ENCODE results near the gene CSKMT. TPM values are rescaled to one million over a fixed set of nuclear protein-coding genes. Genes with fewer than 3 reads are reported as not detected.
A peak's percentile ranks its signal among the peaks of the same experiment; 100 is the strongest.

CSKMT gene
- total and polyA plus RNA-seq, 10 donors = 3.0 to 59.4 (median 15.1) TPM

GRCh38 chr11:62621567-62622470, 43.3 kb upstream of the CSKMT start, which contains the start of gene B3GAT3:
TSS of gene B3GAT3 (minus strand) at chr11:62621986. CDS start at chr11:62621947, 39 bp downstream.
- Histone ChIP-seq H3K4me1 (peaks cover 13 to 35% (median 20%) of the 10 kb centered on the region in 6 donors), H3K27me3 (replicated peaks in 1 of 7) (no peaks in the 10 kb centered on the region), H3K36me3 (peaks cover 5 to 54% (median 28%) of the 10 kb centered on the region in 6 donors), H3K27ac (peak within 1 kb of the TSS; percentile 78 to 95 (median 92)), H3K4me3 (peak within 1 kb of the TSS; percentile 72 to 91 (median 80)), H3K9me3 (no peaks in the 10 kb centered on the region)
- peak; percentile 99 for DNase-seq
- intact Hi-C loops (cut with DNase I; ENCODE audit: low total_unique reads) = no loop called here
- TF ChIP-seq POLR2A (IDR thresholded peaks at IDR 0.05) = peak in 1 of 3 donors; percentile 86
- TF ChIP-seq POLR2AphosphoS5 (IDR thresholded peaks at IDR 0.05) = peak; percentile 96 to 99 (median 96)
- peak in 7 of 11 experiments; percentile 13 to 71 (median 51) for TF ChIP-seq CTCF (IDR thresholded peaks at IDR 0.05 in 8 of 11, conservative IDR thresholded peaks at IDR 0.05 in 3 of 11)
- WGBS, 5 donors = 0 to 2% (median 1%) methylated on average over 25 to 77 of the region's 77 CpGs

GRCh38 chr11:62622476-62623089, 42.5 kb upstream of the CSKMT start:
- peaks cover 5 to 54% (median 28%) of the 10 kb centered on the region in 6 donors for H3K36me3 ChIP-seq
- H3K9me3 ChIP-seq = no peaks in the 10 kb centered on the region
- intact Hi-C loops (cut with DNase I; ENCODE audit: low total_unique reads) = no loop called here
- no peak for DNase-seq
- H3K27me3 ChIP-seq (replicated peaks in 1 of 7) = no peaks in the 10 kb centered on the region
- WGBS, 5 donors = 84 to 89% (median 86%) methylated on average over 7 of the region's 7 CpGs
- TF ChIP-seq CTCF (IDR thresholded peaks at IDR 0.05 in 8 of 11, conservative IDR thresholded peaks at IDR 0.05 in 3 of 11) (no peak), POLR2AphosphoS5 (IDR thresholded peaks at IDR 0.05) (no peak), POLR2A (IDR thresholded peaks at IDR 0.05) (no peak)
- peaks cover 13 to 35% (median 20%) of the 10 kb centered on the region in 6 donors for H3K4me1 ChIP-seq
- peak overlapping the region; percentile 78 to 95 (median 92) for H3K27ac ChIP-seq
- peak overlapping the region in 6 of 8 donors; percentile 78 to 91 (median 83) for H3K4me3 ChIP-seq

GRCh38 chr11:62627713-62628112, 37.4 kb upstream of the CSKMT start:
- Histone ChIP-seq H3K36me3 (peaks cover 14 to 84% (median 77%) of the 10 kb centered on the region in 6 donors), H3K27me3 (replicated peaks in 1 of 7) (no peaks in the 10 kb centered on the region), H3K4me3 (no peak overlapping the region), H3K9me3 (no peaks in the 10 kb centered on the region), H3K27ac (no peak overlapping the region), H3K4me1 (peaks cover 0 to under 1% (median 0%) of the 10 kb centered on the region in 6 donors)
- no peak for DNase-seq
- TF ChIP-seq POLR2AphosphoS5 (IDR thresholded peaks at IDR 0.05) = no peak
- no peak for TF ChIP-seq POLR2A (IDR thresholded peaks at IDR 0.05)
- TF ChIP-seq CTCF (IDR thresholded peaks at IDR 0.05 in 8 of 11, conservative IDR thresholded peaks at IDR 0.05 in 3 of 11) = no peak
- 79 to 92% (median 90%) methylated on average over 3 of the region's 3 CpGs for WGBS, 5 donors
- intact Hi-C loops (cut with DNase I; ENCODE audit: low total_unique reads) = no loop called here
